ENCODE data around the gene DUXA. TPM values are rescaled to one million over a fixed set of nuclear protein-coding genes. Genes with fewer than 3 reads are reported as not detected.

Gene DUXA
- total and polyA plus RNA-seq, 8 donors = not detected

DNA sequence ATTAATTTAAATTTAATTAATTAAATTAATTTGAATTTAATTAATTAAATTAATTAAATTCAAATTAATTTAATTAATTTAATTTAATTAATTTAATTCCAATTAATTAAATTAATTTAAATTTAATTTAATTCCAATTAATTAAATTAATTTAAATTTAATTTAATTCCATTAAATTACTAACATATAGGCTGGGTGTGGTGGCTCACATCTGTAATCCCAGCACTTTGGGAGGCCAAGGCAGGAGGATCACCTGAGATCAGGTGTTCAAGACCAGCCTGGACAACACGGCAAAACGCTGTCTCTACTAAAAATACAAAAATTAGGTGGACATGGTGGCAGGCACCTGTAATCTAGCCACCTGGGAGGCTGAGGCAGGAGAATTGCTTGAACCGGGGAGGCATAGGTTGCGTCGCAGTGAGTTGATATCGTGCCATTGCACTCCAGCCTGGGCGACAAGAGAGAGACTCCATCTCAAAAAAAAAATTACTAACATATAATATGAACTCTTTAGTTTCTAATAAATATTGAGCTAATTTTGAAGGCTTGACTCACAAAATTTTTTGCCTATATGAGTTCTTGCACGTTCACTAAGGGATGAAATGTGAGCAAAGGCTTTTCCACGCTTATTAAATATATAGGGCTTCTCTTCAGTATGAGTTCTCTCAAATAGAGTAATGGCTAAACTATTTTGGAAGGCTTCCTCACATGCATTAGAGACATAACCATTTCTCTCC lies 56.5 kb downstream of the DUXA start:
- FAIRE-seq (no peak), DNase-seq (peak in 1 of 6 donors; percentile 18), ATAC-seq (no peak)
- no peaks in the 10 kb centered on the region for H3K36me3 ChIP-seq
- whole genome bisulfite sequencing, 2 donors = 79 to 88% methylated on average over 9 of the region's 9 CpGs
- H3K4me1 ChIP-seq = no peaks in the 10 kb centered on the region
- H3K4me3 ChIP-seq = no peak overlapping the region
- TF ChIP-seq, protein P1, sequence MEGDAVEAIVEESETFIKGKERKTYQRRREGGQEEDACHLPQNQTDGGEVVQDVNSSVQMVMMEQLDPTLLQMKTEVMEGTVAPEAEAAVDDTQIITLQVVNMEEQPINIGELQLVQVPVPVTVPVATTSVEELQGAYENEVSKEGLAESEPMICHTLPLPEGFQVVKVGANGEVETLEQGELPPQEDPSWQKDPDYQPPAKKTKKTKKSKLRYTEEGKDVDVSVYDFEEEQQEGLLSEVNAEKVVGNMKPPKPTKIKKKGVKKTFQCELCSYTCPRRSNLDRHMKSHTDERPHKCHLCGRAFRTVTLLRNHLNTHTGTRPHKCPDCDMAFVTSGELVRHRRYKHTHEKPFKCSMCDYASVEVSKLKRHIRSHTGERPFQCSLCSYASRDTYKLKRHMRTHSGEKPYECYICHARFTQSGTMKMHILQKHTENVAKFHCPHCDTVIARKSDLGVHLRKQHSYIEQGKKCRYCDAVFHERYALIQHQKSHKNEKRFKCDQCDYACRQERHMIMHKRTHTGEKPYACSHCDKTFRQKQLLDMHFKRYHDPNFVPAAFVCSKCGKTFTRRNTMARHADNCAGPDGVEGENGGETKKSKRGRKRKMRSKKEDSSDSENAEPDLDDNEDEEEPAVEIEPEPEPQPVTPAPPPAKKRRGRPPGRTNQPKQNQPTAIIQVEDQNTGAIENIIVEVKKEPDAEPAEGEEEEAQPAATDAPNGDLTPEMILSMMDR (IDR thresholded peaks at IDR 0.05) = no peak
- H3K27ac ChIP-seq = no peak overlapping the region
- H3K27me3 ChIP-seq = peaks cover 0 to 8% (median 4%) of the 10 kb centered on the region in 4 donors
- H3K9me3 ChIP-seq = no peaks in the 10 kb centered on the region
- intact Hi-C loops (cut with DNase I) = no loop called here

DNA sequence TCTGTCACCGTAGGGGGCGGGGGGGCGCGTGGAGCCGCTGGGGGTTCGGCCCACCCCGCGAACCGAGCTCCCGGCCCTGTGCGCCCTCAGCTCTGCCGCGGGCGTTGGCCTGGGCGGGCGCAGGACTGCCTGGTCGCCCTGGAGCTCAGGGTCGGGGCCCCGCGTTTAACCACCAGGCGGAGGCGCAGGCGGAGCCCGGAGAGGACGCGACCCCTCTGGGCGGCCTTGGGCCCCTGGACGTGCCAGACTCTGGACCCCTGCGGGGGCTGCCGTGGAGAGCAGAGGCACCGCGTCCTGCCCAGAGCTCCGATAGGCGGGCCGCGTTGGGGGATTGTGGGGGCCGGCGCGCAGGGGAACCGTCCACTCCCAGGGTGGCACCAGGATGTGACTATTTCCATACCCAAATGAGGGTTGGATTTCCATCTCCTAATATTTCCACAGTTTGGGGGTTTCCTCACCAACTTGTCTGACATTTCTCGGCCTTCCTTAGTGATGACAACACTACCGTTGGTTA lies 60.5 kb downstream of the DUXA start:
- 5 to 7% methylated on average over 35 to 42 of the region's 42 CpGs for WGBS, 2 donors
- no peak overlapping the region for H3K4me3 ChIP-seq
- H3K36me3 ChIP-seq = no peaks in the 10 kb centered on the region
- H3K4me1 ChIP-seq = no peaks in the 10 kb centered on the region
- H3K27ac ChIP-seq = no peak overlapping the region
- H3K9me3 ChIP-seq = no peaks in the 10 kb centered on the region
- intact Hi-C loops (cut with DNase I) = no loop called here
- peaks cover 0 to 9% (median 4%) of the 10 kb centered on the region in 4 donors for H3K27me3 ChIP-seq
- TF ChIP-seq, protein P1 (IDR thresholded peaks at IDR 0.05) = no peak
- DNase-seq (no peak), FAIRE-seq (no peak), ATAC-seq (no peak)

DNA sequence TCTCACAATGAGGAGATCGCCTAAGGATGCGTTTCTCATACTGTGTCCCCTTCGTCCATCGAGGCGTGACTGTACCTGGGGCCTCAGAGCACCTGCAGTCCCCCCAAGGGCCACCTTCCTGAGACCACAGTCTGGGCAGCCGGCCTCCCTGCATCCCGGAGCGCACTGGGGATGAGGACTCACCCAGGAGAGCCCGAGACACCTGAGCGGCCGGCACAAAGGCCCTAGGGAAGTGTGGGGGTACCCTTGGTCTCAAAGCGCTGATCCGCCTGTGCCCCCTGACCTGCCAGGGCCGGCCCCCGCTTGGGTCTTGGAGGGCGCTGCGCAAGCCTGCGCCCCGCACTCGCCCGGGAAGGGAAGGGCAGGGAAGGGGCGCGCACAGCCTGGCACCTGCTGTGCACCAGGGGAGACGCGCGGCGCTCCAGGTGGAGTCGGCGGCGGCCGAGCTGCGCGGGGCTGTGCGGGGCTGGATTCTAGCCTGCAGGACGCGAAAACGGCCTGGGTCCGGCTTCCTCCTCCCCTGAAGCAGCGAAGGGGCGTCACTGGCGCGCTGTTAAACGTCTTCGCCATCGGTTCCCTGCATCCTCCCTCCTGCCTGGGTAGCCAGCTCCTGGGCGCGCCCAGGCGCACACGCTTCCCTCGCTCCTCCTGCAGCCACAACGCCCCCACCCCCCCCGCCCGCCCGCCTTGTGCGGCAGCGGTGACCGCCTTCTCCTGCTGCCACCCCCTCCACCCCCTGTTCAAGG lies 61.1 kb downstream of the DUXA start:
- Histone ChIP-seq H3K36me3 (no peaks in the 10 kb centered on the region), H3K9me3 (no peaks in the 10 kb centered on the region), H3K4me3 (no peak overlapping the region), H3K27me3 (peaks cover 0 to 9% (median 4%) of the 10 kb centered on the region in 4 donors), H3K27ac (no peak overlapping the region), H3K4me1 (no peaks in the 10 kb centered on the region)
- FAIRE-seq (no peak), DNase-seq (peak in 1 of 6 donors; percentile 41), ATAC-seq (no peak)
- WGBS, 2 donors = 5 to 10% methylated on average over 43 to 57 of the region's 57 CpGs
- TF ChIP-seq, protein P1 (IDR thresholded peaks at IDR 0.05) = no peak
- intact Hi-C loops (cut with DNase I) = no loop called here

Other genes starting within 250 kb of the DUXA start
- not detected for gene USP29, start 47.5 kb downstream of the DUXA start, total RNA-seq
- gene USP29, start 47.5 kb downstream of the DUXA start, polyA plus RNA-seq = not detected
- not detected for gene ZIM3, start 22.3 kb downstream of the DUXA start, total RNA-seq
- gene ZIM3, start 22.3 kb downstream of the DUXA start, polyA plus RNA-seq = not detected
- 10 to 100 TPM; 15.8 to 28.0 (median 17.0) TPM for gene ZNF264, start 24.0 kb upstream of the DUXA start, total RNA-seq
- gene ZNF264, start 24.0 kb upstream of the DUXA start, polyA plus RNA-seq = 1 to 10 TPM; 4.7 to 5.4 TPM
- under 1 TPM; 0.28 to 0.87 (median 0.64) TPM for gene AURKC, start 63.5 kb upstream of the DUXA start, total RNA-seq
- gene AURKC, start 63.5 kb upstream of the DUXA start, polyA plus RNA-seq = 1 to 10 TPM; 1.1 to 2.3 TPM
- gene ZNF805, start 73.1 kb upstream of the DUXA start, total RNA-seq = 1 to 10 TPM; 4.1 to 8.9 (median 5.2) TPM
- gene ZNF805, start 73.1 kb upstream of the DUXA start, polyA plus RNA-seq = under 1 TPM; 0.75 to 0.95 TPM
- 10 to 100 TPM; 15.9 to 30.9 (median 24.6) TPM for gene ZNF460, start 113.0 kb upstream of the DUXA start, total RNA-seq
- gene ZNF460, start 113.0 kb upstream of the DUXA start, polyA plus RNA-seq = 1 to 10 TPM in 1 of 2 donors, under 1 TPM in 1; 0.45 to 3.8 TPM
- gene ZNF543, start 153.0 kb upstream of the DUXA start, total RNA-seq = 1 to 10 TPM; 1.3 to 4.1 (median 1.5) TPM
- gene ZNF543, start 153.0 kb upstream of the DUXA start, polyA plus RNA-seq = 1 to 10 TPM in 1 of 2 donors, under 1 TPM in 1; 0.76 to 1.4 TPM
- 1 to 10 TPM; 1.9 to 4.6 (median 2.5) TPM for gene ZNF304, start 183.8 kb upstream of the DUXA start, total RNA-seq
- 1 to 10 TPM; 1.1 to 3.3 TPM for gene ZNF304, start 183.8 kb upstream of the DUXA start, polyA plus RNA-seq
- gene TRAPPC2B, start 196.1 kb upstream of the DUXA start, total RNA-seq = 1 to 10 TPM; 2.1 to 3.2 (median 2.5) TPM
- 10 to 100 TPM in 1 of 2 donors, 1 to 10 TPM in 1; 9.3 to 14.7 TPM for gene TRAPPC2B, start 196.1 kb upstream of the DUXA start, polyA plus RNA-seq
- gene ZNF547, start 196.1 kb upstream of the DUXA start, total RNA-seq = 1 to 10 TPM in 5 of 6 donors, under 1 TPM in 1; 0.60 to 1.4 (median 1.1) TPM
- gene ZNF547, start 196.1 kb upstream of the DUXA start, polyA plus RNA-seq = 1 to 10 TPM; 1.3 to 4.1 TPM
- 1 to 10 TPM; 3.5 to 8.7 (median 5.1) TPM for gene ZNF548, start 222.4 kb upstream of the DUXA start, total RNA-seq
- gene ZNF548, start 222.4 kb upstream of the DUXA start, polyA plus RNA-seq = 1 to 10 TPM; 3.7 to 5.2 TPM
- gene ZNF17, start 243.7 kb upstream of the DUXA start, total RNA-seq = 1 to 10 TPM; 3.7 to 6.8 (median 4.7) TPM
- 1 to 10 TPM; 2.3 to 2.7 TPM for gene ZNF17, start 243.7 kb upstream of the DUXA start, polyA plus RNA-seq